ENCODE data around the gene KY.

Gene KY

DNA sequence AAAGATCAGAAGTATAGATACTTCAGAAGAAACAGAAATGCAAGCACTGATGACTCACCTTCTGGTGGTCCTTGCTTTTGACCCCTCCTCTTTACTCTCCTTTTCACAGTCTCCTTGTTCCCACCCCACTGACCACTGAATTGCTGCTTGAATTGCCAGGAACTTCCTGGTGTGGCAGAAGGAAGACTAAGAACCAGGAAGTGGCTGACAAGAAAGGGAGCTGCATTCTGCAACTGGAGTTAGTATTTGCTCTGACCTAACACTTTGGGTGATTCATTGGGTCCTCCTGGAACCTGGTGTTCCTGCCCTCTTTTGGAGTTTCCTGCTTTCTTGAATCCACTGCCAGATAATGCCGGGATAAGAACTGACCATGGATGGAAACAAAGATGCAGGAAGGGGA, 23.0 kb downstream of the KY start:
- Histone ChIP-seq H3K79me2 (ENCODE audit: low read length) (no peaks in the 10 kb centered on the region), H3K36me3 (replicated peaks; ENCODE audit: insufficient read depth, low read length) (no peaks in the 10 kb centered on the region), H3F3A (ENCODE audit: insufficient read depth, low read length) (no peaks in the 10 kb centered on the region), H3K9ac (ENCODE audit: low read length) (no peak overlapping the region), H3K27me3 (replicated peaks; ENCODE audit: insufficient read depth, low read length) (no peaks in the 10 kb centered on the region), H4K20me1 (ENCODE audit: insufficient read depth, low read length) (no peaks in the 10 kb centered on the region), H3K4me1 (ENCODE audit: low read length) (peaks cover 2% of the 10 kb centered on the region), H3K9me2 (replicated peaks; ENCODE audit: insufficient read depth, low read length) (no peaks in the 10 kb centered on the region), H3K4me3 (ENCODE audit: low read length) (no peak overlapping the region), H3K27ac (ENCODE audit: low read length) (no peak overlapping the region), H3K4me2 (ENCODE audit: low read depth, low read length) (no peak overlapping the region), H2AFZ (ENCODE audit: low read length) (no peak overlapping the region), H3K9me3 (replicated peaks; ENCODE audit: insufficient read depth, low read length) (no peaks in the 10 kb centered on the region)
- TF ChIP-seq EZH2phosphoT487 (IDR thresholded peaks at IDR 0.05; ENCODE audit: low read length) (no peak), EZH2 (optimal IDR thresholded peaks at IDR 0.05; ENCODE audit: low read depth, low read length) (no peak)
- TF ChIP-seq, protein P1, sequence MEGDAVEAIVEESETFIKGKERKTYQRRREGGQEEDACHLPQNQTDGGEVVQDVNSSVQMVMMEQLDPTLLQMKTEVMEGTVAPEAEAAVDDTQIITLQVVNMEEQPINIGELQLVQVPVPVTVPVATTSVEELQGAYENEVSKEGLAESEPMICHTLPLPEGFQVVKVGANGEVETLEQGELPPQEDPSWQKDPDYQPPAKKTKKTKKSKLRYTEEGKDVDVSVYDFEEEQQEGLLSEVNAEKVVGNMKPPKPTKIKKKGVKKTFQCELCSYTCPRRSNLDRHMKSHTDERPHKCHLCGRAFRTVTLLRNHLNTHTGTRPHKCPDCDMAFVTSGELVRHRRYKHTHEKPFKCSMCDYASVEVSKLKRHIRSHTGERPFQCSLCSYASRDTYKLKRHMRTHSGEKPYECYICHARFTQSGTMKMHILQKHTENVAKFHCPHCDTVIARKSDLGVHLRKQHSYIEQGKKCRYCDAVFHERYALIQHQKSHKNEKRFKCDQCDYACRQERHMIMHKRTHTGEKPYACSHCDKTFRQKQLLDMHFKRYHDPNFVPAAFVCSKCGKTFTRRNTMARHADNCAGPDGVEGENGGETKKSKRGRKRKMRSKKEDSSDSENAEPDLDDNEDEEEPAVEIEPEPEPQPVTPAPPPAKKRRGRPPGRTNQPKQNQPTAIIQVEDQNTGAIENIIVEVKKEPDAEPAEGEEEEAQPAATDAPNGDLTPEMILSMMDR (IDR thresholded peaks at IDR 0.05; ENCODE audit: low read length): no peak
- no peak for DNase-seq

DNA sequence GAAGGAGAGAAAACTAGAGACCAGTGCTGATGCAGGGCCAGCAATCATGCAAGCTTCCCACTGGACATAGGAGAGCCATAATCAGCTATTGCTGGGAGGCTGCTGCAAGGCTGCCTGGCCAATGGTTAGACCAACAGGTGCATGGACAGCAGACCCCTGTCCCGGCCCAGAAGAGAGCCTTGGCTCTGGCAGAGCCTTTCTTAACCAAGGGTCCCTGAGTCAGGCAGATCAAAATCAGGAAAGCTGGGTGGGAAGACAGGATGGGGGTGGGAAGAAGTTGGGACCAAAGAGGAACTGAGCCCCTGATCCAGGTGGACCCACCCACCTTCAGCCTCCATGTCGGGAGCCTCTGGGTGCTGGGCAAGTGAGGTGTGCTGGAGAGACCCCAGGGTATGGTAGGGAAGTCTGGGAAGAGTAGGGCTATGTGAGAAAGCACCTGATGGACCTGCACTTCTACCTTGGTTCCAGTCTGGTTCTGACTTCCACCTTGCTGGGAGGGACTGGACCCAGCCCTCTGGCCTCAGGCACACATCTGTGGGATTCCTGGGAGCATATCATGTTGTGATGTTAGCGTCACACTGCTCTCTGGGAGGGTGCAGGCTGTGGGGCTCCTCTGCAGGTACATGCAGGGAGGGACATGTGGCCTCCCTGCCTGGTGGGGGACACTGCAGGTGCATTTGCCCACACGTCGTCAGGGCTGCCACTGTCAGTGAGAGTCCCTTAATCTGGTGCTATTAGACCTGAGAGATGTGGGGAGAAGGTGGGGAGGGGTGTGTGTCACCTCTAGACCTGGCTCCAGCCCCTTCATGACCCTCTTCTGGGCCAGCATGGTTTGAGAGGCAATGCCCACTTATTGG, 24.7 kb downstream of the KY start:
- no peaks in the 10 kb centered on the region for H4K20me1 ChIP-seq (ENCODE audit: insufficient read depth, low read length)
- no peaks in the 10 kb centered on the region for H3K9me2 ChIP-seq (replicated peaks; ENCODE audit: insufficient read depth, low read length)
- no peaks in the 10 kb centered on the region for H3K9me3 ChIP-seq (replicated peaks; ENCODE audit: insufficient read depth, low read length)
- H3K9ac ChIP-seq (ENCODE audit: low read length): no peak overlapping the region
- H2AFZ ChIP-seq (ENCODE audit: low read length): no peak overlapping the region
- H3K36me3 ChIP-seq (replicated peaks; ENCODE audit: insufficient read depth, low read length): no peaks in the 10 kb centered on the region
- no peak for DNase-seq
- TF ChIP-seq EZH2 (optimal IDR thresholded peaks at IDR 0.05; ENCODE audit: low read depth, low read length) (no peak), EZH2phosphoT487 (IDR thresholded peaks at IDR 0.05; ENCODE audit: low read length) (no peak)
- TF ChIP-seq, protein P1 (IDR thresholded peaks at IDR 0.05; ENCODE audit: low read length): no peak
- peaks cover 9% of the 10 kb centered on the region for H3F3A ChIP-seq (ENCODE audit: insufficient read depth, low read length)
- H3K27ac ChIP-seq (ENCODE audit: low read length): no peak overlapping the region
- peaks cover 16% of the 10 kb centered on the region for H3K4me1 ChIP-seq (ENCODE audit: low read length)
- H3K4me3 ChIP-seq (ENCODE audit: low read length): no peak overlapping the region
- H3K79me2 ChIP-seq (ENCODE audit: low read length): no peaks in the 10 kb centered on the region
- no peaks in the 10 kb centered on the region for H3K27me3 ChIP-seq (replicated peaks; ENCODE audit: insufficient read depth, low read length)
- H3K4me2 ChIP-seq (ENCODE audit: low read depth, low read length): no peak overlapping the region

DNA sequence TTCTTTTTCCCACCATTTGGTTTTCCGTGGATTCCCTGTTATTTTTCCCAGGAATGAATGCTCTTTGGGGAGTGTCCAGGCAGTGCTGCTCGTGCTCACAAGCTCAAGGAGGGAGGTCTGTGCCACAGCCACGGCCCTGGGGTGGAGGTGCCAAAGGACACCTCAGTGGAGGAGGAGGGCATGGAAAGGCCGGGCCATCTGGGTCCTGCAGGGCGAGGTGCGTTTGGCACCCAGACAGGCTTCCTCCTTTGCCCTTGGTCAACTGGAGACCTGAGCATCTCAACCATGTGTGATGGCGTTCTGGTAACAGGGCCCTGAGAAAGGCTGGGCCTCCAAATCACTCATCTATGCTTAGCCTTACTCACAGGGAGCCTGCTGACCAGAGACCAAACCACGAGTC, 25.4 kb downstream of the KY start:
- H2AFZ ChIP-seq (ENCODE audit: low read length): no peak overlapping the region
- H3K27ac ChIP-seq (ENCODE audit: low read length): no peak overlapping the region
- no peaks in the 10 kb centered on the region for H4K20me1 ChIP-seq (ENCODE audit: insufficient read depth, low read length)
- no peaks in the 10 kb centered on the region for H3K27me3 ChIP-seq (replicated peaks; ENCODE audit: insufficient read depth, low read length)
- H3K4me1 ChIP-seq (ENCODE audit: low read length): peaks cover 17% of the 10 kb centered on the region
- no peaks in the 10 kb centered on the region for H3K9me3 ChIP-seq (replicated peaks; ENCODE audit: insufficient read depth, low read length)
- no peaks in the 10 kb centered on the region for H3K9me2 ChIP-seq (replicated peaks; ENCODE audit: insufficient read depth, low read length)
- no peak for DNase-seq
- H3K4me3 ChIP-seq (ENCODE audit: low read length): no peak overlapping the region
- H3K36me3 ChIP-seq (replicated peaks; ENCODE audit: insufficient read depth, low read length): no peaks in the 10 kb centered on the region
- no peak overlapping the region for H3K4me2 ChIP-seq (ENCODE audit: low read depth, low read length)
- H3K79me2 ChIP-seq (ENCODE audit: low read length): no peaks in the 10 kb centered on the region
- H3F3A ChIP-seq (ENCODE audit: insufficient read depth, low read length): peaks cover 9% of the 10 kb centered on the region
- no peak for TF ChIP-seq EZH2phosphoT487 (IDR thresholded peaks at IDR 0.05; ENCODE audit: low read length)
- TF ChIP-seq, protein P1 (IDR thresholded peaks at IDR 0.05; ENCODE audit: low read length): no peak
- no peak for TF ChIP-seq EZH2 (optimal IDR thresholded peaks at IDR 0.05; ENCODE audit: low read depth, low read length)
- H3K9ac ChIP-seq (ENCODE audit: low read length): no peak overlapping the region
